GM21717 (cell line): Measurements from ENCODE around the gene PROC.

Source experiments
- ATAC-seq: cut with Tn5 transposase; IDR thresholded peaks from one replicate; pipeline ENCODE4 v1.9.1; 2021; ENCODE audit warnings: mild to moderate bottlenecking, moderate library complexity; ENCODE audit not compliant: unreplicated experiment

PROC gene

GRCh38 chr2:127453392-127454171 lies 35.4 kb downstream of the PROC start:
- ATAC-seq: no peak

GRCh38 chr2:127454595-127455565 lies 36.7 kb downstream of the PROC start:
- no peak for ATAC-seq

- no peak for ATAC-seq
Observed at GRCh38 chr2:127455566-127456493, 37.6 kb downstream of the PROC start.

- ATAC-seq: no peak
Observed at GRCh38 chr2:127456960-127457359, 38.7 kb downstream of the PROC start.

GRCh38 chr2:127462461-127462860 lies 44.2 kb downstream of the PROC start:
- no peak for ATAC-seq

- ATAC-seq: no peak
Observed at GRCh38 chr2:127463155-127463991, 45.1 kb downstream of the PROC start.

GRCh38 chr2:127464470-127465257 lies 46.4 kb downstream of the PROC start:
- ATAC-seq: no peak

GRCh38 chr2:127465258-127465657 lies 47.0 kb downstream of the PROC start:
- ATAC-seq: no peak

GRCh38 chr2:127469051-127469450 lies 50.8 kb downstream of the PROC start:
- ATAC-seq: no peak

GRCh38 chr2:127469974-127470373 lies 51.7 kb downstream of the PROC start:
- no peak for ATAC-seq

- no peak for ATAC-seq
Observed at GRCh38 chr2:127471286-127471988, 53.2 kb downstream of the PROC start.

- ATAC-seq: no peak
Observed at GRCh38 chr2:127472268-127472667, 54.0 kb downstream of the PROC start.

GRCh38 chr2:127475788-127476187 lies 57.6 kb downstream of the PROC start:
- ATAC-seq: no peak
